ENCODE results near the gene MTHFSD.

DNA sequence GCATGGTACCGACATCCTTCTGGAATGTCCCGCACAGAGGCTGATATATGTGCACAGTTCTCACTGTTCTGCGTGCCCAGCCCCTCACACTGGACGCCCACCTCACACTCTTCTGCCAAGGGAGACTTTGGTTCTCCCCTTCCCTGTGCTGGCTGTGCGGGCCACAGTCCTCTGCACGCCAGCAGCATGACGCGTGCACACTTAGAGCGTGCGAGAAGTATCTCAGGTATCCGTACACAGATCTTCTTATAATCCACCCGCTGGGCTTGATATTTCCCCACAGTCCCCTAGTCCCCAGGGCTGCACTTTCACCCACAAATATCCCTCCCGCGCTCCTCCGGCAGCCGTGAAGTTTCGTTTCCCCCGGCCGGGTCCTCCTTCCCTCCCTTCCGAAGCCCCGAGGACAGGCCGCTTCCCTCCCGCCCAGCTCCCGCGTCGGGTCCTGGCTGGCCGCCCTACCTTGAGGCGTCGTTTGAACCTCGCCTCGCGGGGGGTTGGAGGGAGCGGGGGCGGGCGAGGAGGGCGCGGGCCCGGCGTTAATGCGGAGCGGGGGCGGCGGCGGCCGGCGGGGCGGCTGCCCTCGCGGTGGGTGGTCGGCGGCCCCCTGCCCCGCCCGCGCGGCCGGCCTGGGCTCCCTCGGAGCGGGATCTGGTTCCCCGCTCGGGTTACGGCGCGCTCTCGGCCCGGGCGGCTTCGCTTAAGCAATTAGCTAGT, 49.7 kb downstream of the MTHFSD start:
- TF ChIP-seq LEF1 (IDR thresholded peaks at IDR 0.05; ENCODE audit: borderline replicate concordance) (no peak), ARNT (IDR thresholded peaks at IDR 0.05) (no peak), BHLHE40 (IDR thresholded peaks at IDR 0.05; ENCODE audit: borderline replicate concordance) (no peak), HDGF (IDR thresholded peaks at IDR 0.05; ENCODE audit: borderline replicate concordance) (no peak), FOXA1 (IDR thresholded peaks at IDR 0.05) (no peak), NFRKB (IDR thresholded peaks at IDR 0.05) (no peak), TARDBP (IDR thresholded peaks at IDR 0.05) (no peak), FOXM1 (IDR thresholded peaks at IDR 0.05; ENCODE audit: borderline replicate concordance) (peak; percentile 38; the same call in 1 of the 2 replicates), SP1 (IDR thresholded peaks at IDR 0.05) (no peak), ELF4 (IDR thresholded peaks at IDR 0.05) (no peak), ZNF384 (IDR thresholded peaks at IDR 0.05) (no peak)
